Hematopoietic multipotent progenitor cell treated with erythropoietin and hydrocortisone succinate and interleukin-3 and kit ligand, for 15 days (in vitro differentiated cells): ENCODE data around the gene CIRBP.

Experiments used
- DNase-seq: peaks from one replicate; pipeline ENCODE4 v3.0.0-alpha.2; 2015; ENCODE audit warnings: low spot score

The CIRBP gene

GRCh38 chr19:1279782-1280341 lies 10.7 kb downstream of the CIRBP start:
- peak; percentile 85 for DNase-seq

DNA sequence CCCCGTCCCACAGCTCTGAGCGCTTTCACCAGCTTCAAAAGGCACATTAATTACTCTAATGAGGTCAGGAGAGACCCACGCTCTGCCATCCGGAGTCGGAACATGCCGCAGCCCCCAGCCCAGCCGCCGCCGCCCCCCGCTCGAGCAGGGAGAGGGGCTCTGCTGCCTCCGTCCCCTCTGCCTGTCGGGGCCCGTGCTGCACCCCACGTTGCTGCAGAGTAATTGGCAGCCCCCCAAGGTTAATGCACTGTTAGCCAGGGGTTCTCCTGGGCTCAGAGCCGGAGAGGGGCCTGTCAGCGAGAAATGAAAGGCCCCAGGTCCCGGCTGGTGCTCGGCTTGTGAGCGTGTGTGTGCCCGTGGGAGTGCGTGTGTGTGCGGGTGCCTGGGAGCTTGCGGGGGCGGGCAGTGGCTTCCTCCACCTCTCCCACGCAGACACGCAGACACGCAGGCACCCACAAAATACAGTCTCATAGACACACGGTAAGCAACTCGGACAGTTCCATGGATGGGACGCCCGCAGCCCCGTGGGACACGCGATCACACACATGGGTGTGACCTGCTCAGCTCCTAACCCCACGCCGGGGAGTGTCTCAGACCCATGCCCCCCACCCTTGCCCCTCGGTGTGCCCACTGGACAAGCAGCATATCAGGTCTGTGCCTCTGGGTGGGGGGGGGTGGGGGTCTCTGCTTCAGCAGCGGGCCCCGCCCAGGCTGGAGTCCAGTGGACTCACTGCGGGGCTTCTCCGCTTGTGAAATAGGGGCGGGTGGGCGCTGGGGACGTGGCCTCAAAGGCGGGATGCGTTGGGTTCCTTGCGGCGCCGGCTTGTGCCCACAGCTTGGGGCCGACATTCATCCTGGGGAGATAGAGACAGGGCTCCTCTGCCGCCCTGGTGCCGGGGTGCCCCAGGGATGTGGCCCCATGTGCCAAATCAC lies 11.8 kb downstream of the CIRBP start:
- DNase-seq, result no peak

DNA sequence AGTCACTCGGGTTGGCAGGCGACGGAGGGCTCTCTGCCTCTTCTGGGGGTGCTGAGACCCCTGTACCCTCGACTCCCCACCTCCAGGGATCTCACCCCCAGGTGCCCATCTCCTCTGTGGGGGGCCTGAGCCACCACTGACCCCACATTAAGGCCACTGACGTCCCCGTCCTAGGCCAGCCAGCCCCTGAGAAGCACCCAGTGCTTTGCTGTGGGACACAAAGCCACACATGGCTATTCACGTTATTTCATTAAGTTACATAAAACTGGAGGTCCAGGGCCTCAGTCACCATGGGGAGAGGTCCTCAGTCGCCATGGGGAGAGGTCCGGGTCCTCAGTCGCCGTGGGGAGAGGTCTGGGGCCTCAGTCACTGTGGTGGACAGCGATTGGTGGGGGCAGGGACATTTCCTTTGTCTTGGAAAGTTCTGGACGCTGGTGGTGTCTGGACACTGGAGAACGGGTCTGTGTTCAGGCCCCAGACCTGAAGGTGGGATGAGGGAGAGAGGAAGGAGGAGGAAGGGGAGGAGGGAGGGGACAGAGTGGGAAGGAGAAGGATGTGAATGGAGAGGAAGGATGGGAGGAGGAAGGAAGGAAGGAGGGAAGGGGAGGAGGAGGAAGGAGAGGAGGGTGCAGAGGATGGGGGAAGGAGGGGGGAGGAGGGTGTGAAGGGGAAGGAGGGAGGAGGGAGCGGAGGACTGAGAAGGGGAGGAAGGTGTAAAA lies 12.6 kb downstream of the CIRBP start:
- no peak for DNase-seq

DNA sequence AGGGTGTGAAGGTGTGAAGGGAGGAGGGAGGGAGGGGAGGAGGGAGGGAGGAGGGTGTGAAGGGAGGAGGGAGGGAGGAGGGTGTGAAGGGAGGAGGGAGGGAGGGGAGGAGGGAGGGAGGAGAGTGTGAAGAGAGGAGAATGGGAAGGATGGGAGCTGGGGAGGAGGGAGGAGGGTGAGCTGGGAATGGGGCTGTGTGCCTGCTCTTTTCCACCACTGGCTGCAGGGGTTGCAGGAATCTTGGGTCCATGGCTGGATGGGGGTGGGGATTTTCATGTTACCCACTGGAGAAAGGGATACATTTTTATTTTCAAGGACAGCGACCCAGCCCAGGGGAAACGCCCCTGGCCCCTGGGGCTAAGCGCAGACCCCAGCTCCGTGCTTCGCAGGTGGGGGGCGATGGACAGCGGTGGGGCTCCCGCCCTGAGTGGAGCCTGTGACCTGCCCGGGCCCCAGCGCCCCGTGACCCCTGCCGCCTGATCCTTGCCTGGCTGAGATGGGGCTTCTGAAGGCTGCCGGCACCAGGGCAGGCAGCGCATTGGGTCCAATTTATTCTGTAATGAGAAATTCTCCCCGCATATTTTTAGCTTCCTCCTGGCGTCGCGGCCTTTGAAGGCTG lies 13.6 kb downstream of the CIRBP start:
- no peak for DNase-seq

DNA sequence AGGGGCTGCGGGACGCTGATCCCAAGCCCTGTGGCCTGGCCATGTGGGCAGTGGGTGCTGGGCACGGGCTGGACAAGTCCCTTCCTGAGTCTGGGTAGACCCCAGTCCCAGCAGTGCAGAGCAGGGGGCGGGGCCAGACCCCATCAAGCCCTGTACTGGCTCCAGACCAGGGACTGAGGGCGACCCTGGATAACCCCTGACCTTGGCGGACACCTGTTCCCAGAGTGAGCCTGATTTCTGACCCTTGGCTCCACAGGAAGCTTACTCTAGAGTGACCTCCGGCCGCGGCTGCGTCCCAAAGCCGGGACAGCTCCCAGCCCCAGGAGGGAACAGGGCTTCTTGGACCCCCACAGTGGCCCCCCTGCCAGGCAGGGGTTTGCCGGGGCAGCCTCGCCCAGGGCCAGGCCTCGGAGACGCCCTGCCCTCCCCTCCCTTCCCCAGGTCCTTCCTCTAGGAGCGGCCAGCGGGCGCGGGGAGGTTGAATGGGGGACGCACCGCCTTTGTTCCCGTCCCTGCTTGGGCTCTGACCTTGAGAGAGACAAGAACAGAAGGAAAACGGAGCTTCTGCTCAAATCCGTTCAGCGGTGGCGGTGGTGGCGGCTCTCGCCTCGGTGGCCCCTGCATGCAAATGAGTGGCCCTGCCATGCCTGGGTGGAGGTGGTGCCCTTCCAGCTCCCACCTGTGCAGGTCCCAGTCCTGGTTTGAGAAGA lies 14.2 kb downstream of the CIRBP start:
- DNase-seq, result no peak

GRCh38 chr19:1283917-1284292 lies 14.8 kb downstream of the CIRBP start:
- no peak for DNase-seq

DNA sequence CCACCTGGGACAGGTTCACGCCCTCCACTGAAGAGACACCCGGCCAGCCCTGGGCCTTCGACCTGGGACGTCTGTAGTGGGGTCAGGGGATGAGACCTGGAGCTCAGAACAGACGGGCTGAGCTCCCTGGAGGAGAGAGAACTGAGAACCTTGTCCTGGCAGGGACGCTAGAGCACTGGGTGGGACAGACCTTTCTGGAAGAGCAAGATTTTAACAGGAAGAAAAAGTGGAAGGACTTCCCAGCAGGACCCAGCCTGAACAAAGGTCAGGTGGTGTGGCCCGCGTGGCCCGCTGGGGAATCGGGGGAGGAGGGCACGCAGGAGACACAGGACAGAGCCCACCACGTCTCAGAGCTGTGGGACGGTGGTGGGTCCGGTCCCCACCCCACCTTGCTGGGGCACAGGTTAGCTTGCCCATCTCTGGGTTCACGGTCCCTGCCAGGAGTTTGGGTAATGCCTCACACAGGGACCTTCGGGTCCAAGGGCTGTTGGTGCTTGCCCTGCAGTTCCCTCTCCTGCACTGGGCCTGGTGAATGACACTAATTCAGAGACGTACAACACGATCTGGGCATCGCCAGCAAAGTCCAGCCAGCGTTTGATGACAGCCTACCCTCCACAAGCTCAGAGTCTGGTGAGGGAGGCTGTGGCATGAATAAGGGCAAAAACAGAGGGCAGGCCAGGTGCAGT lies 15.3 kb downstream of the CIRBP start:
- DNase-seq, result no peak

DNA sequence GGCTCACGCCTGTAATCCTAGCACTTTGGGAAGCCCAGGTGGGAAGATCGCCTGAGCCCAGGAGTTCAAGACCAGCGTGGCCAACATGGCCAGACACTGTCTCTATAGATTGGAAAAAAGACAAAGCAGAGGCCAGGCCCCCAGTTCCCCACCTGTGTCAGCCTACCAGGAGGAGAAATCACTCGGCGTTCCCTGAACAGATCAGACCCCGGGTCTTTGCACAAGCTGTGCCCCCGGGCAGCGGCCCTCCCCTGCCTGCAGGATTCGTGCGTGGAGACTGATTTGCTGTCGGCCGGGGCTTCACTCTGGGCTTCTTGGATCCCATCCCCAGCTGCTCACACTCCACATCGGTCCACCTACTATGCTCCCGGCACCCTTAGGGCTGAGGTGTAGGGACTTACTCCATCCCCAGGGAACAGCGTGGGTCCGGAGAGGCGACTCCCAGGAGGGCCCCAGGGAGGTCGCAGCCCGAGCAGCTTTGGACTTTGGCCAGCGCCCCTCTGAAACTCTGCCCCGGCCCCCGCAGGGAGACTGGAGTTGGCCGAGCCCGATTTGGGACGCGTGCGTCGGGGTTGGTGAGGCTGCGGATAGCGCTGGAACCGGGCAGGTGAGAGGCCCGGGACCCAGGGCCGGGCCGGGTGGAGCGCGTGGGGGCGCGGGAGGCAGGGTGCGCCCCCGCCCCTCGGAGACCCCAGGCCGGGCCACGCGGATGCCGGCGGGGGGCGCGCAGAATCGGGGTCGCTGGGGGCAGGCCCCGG lies 16.0 kb downstream of the CIRBP start:
- DNase-seq, result no peak

- no peak for DNase-seq
Measured at GRCh38 chr19:1285737-1286360, 16.7 kb downstream of the CIRBP start, which contains the start of gene EFNA2. Gene EFNA2, plus strand, starts transcription at chr19:1285873. Its CDS starts 296 bp downstream, at chr19:1286169.

- no peak for DNase-seq
Measured at GRCh38 chr19:1286487-1287353, 17.6 kb downstream of the CIRBP start.

DNA sequence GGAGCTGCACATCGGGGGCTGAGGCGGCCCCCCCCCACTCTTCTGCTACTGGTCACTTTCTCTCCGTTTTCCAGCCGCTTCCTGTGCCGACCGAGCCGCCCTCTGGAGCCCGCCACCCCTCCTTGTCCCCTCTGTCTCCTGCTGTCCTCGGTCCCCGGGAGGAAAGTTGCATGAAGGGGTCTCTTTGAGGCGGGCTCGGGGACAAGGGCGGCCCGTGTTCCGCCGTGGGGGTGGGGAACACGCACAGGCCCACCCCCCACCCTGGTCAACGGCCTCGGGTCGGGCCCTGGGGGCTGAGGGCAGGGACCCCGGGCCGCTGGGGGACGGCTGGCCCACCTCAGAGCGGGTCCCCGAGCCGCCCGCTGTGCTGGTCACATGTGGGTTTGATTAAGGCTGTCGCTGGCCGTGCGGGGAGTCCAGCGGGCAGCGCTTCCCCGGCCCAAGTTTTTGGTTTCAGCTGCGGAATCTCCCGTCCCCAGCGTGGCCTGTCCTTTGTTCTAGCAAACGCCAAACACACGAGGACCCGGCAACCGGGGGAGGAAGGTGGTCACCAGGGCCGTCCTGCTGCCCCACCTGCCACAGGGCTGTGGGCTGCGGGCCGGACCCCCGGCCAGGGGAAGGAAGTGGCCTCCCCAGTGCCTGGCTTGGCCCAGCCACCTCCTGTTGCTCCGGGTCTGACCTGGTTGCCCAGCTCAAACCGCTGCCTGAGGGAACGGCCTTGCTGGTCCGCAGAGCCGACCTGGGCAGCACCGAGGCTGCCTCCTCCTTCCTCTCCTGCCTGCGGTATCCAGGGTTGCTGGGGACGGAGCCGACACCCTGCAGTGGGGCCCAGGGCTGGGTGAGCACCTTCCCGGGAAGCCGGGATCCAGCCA lies 18.5 kb downstream of the CIRBP start:
- DNase-seq, result no peak

GRCh38 chr19:1288226-1288612 lies 19.1 kb downstream of the CIRBP start:
- DNase-seq, result no peak

DNA sequence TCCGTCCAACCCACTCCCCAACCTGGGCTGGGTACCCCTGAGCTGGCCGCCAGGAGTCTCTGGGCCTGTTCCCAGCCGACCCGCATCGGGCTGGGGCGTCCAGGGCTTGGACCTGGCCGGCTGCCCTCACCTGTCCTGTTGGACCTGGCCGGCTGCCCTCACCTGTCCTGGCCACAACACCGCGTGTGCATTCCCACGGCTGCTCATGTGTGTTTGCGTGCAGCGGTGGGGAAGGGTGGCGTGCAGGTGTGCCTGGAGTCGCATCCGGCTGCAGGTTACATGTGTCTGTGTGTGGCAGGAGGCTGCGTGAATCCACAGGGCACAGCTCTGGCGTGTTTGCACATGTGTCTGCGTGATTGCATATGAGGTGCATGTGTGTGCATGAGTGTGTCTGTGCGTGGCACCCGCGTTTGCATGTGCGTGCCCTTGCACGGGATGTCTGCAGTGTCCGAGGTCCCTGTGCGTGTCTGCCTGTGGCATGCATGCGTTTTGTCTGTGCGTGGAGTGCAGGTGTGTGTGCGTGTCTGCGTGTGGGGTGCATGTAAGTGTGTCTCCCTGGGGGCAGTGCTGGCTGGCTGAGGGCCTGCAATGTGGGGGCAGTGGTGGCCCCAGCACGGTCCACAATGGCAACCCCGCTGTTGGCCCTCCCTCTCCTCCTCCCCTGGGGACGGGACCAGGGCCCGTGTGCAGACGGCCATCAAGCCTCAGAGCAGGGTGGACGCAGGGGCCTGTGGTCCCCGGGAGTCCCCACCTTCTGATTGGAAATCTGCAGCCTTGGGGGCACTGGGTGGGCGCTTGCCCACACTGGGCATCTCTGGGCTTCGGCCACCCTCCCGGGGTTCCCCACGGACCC lies 19.9 kb downstream of the CIRBP start:
- DNase-seq, result no peak

GRCh38 chr19:1289686-1290025 lies 20.5 kb downstream of the CIRBP start:
- DNase-seq, result no peak

- DNase-seq, result no peak
Measured at GRCh38 chr19:1290196-1290702, 21.1 kb downstream of the CIRBP start.

DNA sequence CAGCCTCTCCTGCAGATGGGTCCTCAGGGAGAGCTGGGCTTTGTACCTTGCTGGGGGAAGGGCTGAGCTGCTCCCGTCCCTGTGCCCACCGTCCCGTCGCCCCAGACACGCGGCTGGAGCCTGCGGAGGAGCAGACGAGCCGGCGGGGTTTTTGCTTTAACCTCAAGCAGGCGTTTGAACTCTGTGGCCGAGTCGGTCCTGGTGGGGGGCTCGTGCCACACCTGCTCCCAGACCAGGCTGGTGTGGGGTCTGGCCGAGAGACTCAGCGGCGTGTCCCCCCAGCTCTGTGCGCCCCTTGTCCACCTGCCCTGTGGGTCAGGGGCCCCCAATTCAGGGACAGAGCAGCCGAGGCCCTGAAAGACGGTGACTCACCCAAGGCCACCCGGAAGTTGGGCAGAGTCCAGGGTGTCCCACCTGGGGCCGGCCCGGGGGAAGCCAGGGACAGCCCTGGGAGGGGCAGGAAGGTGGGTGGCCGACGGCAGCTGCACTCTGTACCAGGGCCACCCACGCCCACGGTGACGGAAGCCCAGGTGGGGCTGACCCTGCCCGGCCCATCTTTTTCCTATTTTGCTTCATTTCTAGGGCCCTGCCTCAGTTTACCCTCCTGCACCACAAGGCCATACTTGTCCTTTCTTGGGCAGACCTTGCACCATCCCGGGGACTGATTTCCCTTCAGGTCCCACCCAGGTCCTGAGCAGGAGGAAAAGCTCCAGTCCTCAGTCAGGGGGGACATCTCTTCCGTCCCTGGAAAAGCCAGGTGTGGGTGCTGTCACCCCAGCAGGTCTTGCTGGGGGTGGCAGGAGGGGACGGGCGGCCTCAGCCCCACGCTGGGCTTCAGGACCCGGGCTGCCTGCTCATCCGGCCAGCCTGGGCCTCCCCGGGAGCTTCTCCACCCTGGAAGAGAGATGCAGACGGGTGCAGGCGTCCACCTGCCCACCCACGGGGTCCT lies 21.8 kb downstream of the CIRBP start:
- no peak for DNase-seq
